HCT116 (cell line): ENCODE results near the gene LPAR2. TPM values are rescaled to one million over a fixed set of nuclear protein-coding genes. Genes with fewer than 3 reads are reported as not detected.

Source experiments
- ATAC-seq: fragments of 200-7000 bp; cut with Tn5 transposase; 2 replicates; pipeline ENCODE4 v1.9.1; 2020; ENCODE audit warnings: mild to moderate bottlenecking, moderate library complexity
- BruUV-seq: library from RNA; stranded (reverse); fragments of 400-500 nt; replicated peaks from 2 replicates; lab custom pipeline; 2021; lab: Mats Ljungman, UMichigan
- CTCF ChIA-PET: fragments of 300-600 bp; sonication (Branson Sonifier 250); formaldehyde crosslinking; loops from one replicate; lab custom pipeline; 2021; ENCODE audit warnings: antibody characterized with exemption; lab: Charles Lee
- POLR2A ChIA-PET: fragments of 300-600, 350-600 bp; sonication (Branson Sonifier 250); formaldehyde crosslinking; loops from one replicate; lab custom pipeline; 2021; ENCODE audit warnings: antibody characterized with exemption; lab: Charles Lee
- RAD21 ChIA-PET, 2 experiments: fragments of 300-600 bp; sonication (Branson Sonifier 250); formaldehyde crosslinking; loops; one replicate each; lab custom pipeline; 2023; ENCODE audit warnings: low total read pairs in 2 of 2; ENCODE audit not compliant: uncharacterized antibody in 2 of 2, unreplicated experiment in 2 of 2, low non-redundant PET in 1 of 2; lab: Charles Lee
- DNase-seq: peaks from one replicate; pipeline ENCODE4 v3.0.0-alpha.2; 2010; ENCODE audit warnings: low read depth, low spot score
- H2AFZ ChIP-seq: fragments of 200-600 bp; shearing (Covaris generic), sonication (generic); 2 replicates; pipeline ENCODE4 v1.6.1; 2017; ENCODE audit warnings: low read depth, mixed run types, mixed read lengths, antibody characterized with exemption, low read length; ENCODE audit not compliant: poor library complexity, severe bottlenecking
- H3K27ac ChIP-seq: 2 replicates; pipeline ENCODE4 v1.5.1; 2012; ENCODE audit warnings: low read depth, low read length
- H3K27me3 ChIP-seq: fragments of 200-600 bp; sonication (generic); 2 replicates; pipeline ENCODE4 v1.6.1; 2016; ENCODE audit warnings: mixed run types, low read length, mixed read lengths; ENCODE audit not compliant: insufficient read depth
- H3K36me3 ChIP-seq, 2 experiments: fragments of 200-500 bp in 1 of 2; fragments of 200-600 bp in 1 of 2; sonication (Bioruptor generic) in 1 of 2; sonication (generic) in 1 of 2; 2 replicates each; pipeline versions ENCODE4 v1.5.1 to v1.6.1; 2014 to 2016; ENCODE audit warnings: low read length in 2 of 2, inconsistent platforms in 1 of 2, mixed read lengths in 1 of 2, mixed run types in 1 of 2; ENCODE audit not compliant: insufficient read depth in 2 of 2, control insufficient read depth in 1 of 2
- H3K4me1 ChIP-seq, 2 experiments: fragments of 200-600 bp in 1 of 2; sonication (generic) in 1 of 2; 2 replicates each; pipeline versions ENCODE4 v1.5.1 to v1.6.1; 2012 to 2017; ENCODE audit warnings: low read length in 2 of 2, inconsistent platforms in 1 of 2, mild to moderate bottlenecking in 1 of 2, mixed read lengths in 1 of 2, mixed run types in 1 of 2, moderate library complexity in 1 of 2; ENCODE audit not compliant: insufficient read depth in 2 of 2, control insufficient read depth in 1 of 2
- H3K4me2 ChIP-seq: fragments of 200-600 bp; sonication (generic); 2 replicates; pipeline ENCODE4 v1.6.1; 2017; ENCODE audit warnings: mixed run types, low read length, mixed read lengths
- H3K4me3 ChIP-seq, 2 experiments: fragments of 200-600 bp in 1 of 2; sonication (generic) in 1 of 2; replicated peaks in 1 of 2; 2 replicates each; pipeline ENCODE4 v1.5.1; 2011 to 2016; ENCODE audit warnings: low read length in 2 of 2, control low read depth in 1 of 2, low read depth in 1 of 2, mild to moderate bottlenecking in 1 of 2, mixed read lengths in 1 of 2, mixed run types in 1 of 2
- H3K79me2 ChIP-seq: fragments of 200-600 bp; sonication (generic); 2 replicates; pipeline ENCODE4 v1.6.1; 2017; ENCODE audit warnings: mild to moderate bottlenecking, mixed run types, low read length, moderate library complexity, mixed read lengths; ENCODE audit not compliant: insufficient read depth
- H3K9ac ChIP-seq: fragments of 200-600 bp; sonication (generic); 2 replicates; pipeline ENCODE4 v1.6.1; 2016; ENCODE audit warnings: low read length, mixed read lengths
- H3K9me2 ChIP-seq: fragments of 200-600 bp; sonication (generic), shearing (Covaris generic); 2 replicates; pipeline ENCODE4 v1.6.1; 2017; ENCODE audit warnings: mixed run types, mild to moderate bottlenecking, moderate library complexity; ENCODE audit not compliant: insufficient read depth
- H3K9me3 ChIP-seq, 2 experiments: fragments of 200-500 bp in 1 of 2; fragments of 200-600 bp in 1 of 2; sonication (Bioruptor generic) in 1 of 2; sonication (generic) in 1 of 2; 2 replicates each; pipeline ENCODE4 v1.6.1; 2014 to 2017; ENCODE audit warnings: low read length in 2 of 2, mixed read lengths in 2 of 2, inconsistent platforms in 1 of 2, low read depth in 1 of 2, mild to moderate bottlenecking in 1 of 2, mixed run types in 1 of 2, moderate library complexity in 1 of 2; ENCODE audit not compliant: control insufficient read depth in 1 of 2, insufficient read depth in 1 of 2
- H4K20me1 ChIP-seq: fragments of 200-600 bp; sonication (generic), shearing (Covaris generic); 2 replicates; pipeline ENCODE4 v1.6.1; 2017; ENCODE audit warnings: mixed run types, mild to moderate bottlenecking, moderate library complexity; ENCODE audit not compliant: insufficient read depth
- ATF3 ChIP-seq: IDR thresholded peaks from 2 replicates; pipeline ENCODE4 v1.6.1; 2012
- CBX3 ChIP-seq: IDR thresholded peaks from 2 replicates; pipeline ENCODE4 v1.6.1; 2012; ENCODE audit warnings: low read depth
- CTCF ChIP-seq, 3 experiments: fragments of 200-600 bp in 1 of 3; sonication (generic) in 1 of 3; IDR thresholded peaks in 2 of 3; conservative IDR thresholded peaks in 1 of 3; 2 replicates each; pipeline ENCODE4 v1.5.1; 2012 to 2017; ENCODE audit warnings: low read depth in 2 of 3, low read length in 2 of 3, antibody characterized with exemption in 1 of 3, borderline replicate concordance in 1 of 3, control low read depth in 1 of 3, mild to moderate bottlenecking in 1 of 3, mixed read lengths in 1 of 3, mixed run types in 1 of 3, moderate library complexity in 1 of 3; ENCODE audit not compliant: insufficient read depth in 1 of 3
- EGR1 ChIP-seq: IDR thresholded peaks from 2 replicates; pipeline ENCODE4 v1.6.1; 2012; ENCODE audit warnings: low read depth
- EZH2 ChIP-seq: fragments of 200-600 bp; sonication (generic); IDR thresholded peaks from 2 replicates; pipeline ENCODE4 v1.6.1; 2017; ENCODE audit warnings: antibody characterized with exemption, mixed run types
- EZH2phosphoT487 ChIP-seq: fragments of 200-600 bp; IDR thresholded peaks from 2 replicates; pipeline ENCODE4 v1.6.1; 2018; ENCODE audit warnings: antibody characterized with exemption, borderline replicate concordance
- FOSL1 ChIP-seq: IDR thresholded peaks from 2 replicates; pipeline ENCODE4 v1.6.1; 2012; ENCODE audit warnings: low read depth
- JUND ChIP-seq: IDR thresholded peaks from 2 replicates; pipeline ENCODE4 v1.6.1; 2012
- MAX ChIP-seq: IDR thresholded peaks from 2 replicates; pipeline ENCODE4 v1.6.1; 2012
- POLR2A ChIP-seq: IDR thresholded peaks from 2 replicates; pipeline ENCODE4 v1.7.0; 2011; ENCODE audit warnings: borderline replicate concordance; ENCODE audit not compliant: insufficient read depth, insufficient read length; ENCODE audit errors: extremely low read depth
- RAD21 ChIP-seq: IDR thresholded peaks from 2 replicates; pipeline ENCODE4 v1.6.1; 2012; ENCODE audit warnings: low read depth, mild to moderate bottlenecking
- REST ChIP-seq: IDR thresholded peaks from 2 replicates; pipeline ENCODE4 v1.6.1; 2012; ENCODE audit warnings: low read depth
- SP1 ChIP-seq: IDR thresholded peaks from 2 replicates; pipeline ENCODE4 v1.6.1; 2012; ENCODE audit warnings: low read depth
- SRF ChIP-seq: IDR thresholded peaks from 2 replicates; pipeline ENCODE4 v1.6.1; 2012; ENCODE audit warnings: low read depth
- ZFX ChIP-seq: fragments of 450-650 bp; IDR thresholded peaks from 2 replicates; pipeline ENCODE4 v1.6.1; 2017
- ZNF274 ChIP-seq: fragments of 200-500 bp; sonication (Bioruptor generic); IDR thresholded peaks from 2 replicates; pipeline ENCODE4 v1.6.1; 2014; ENCODE audit warnings: mild to moderate bottlenecking, low read depth, low read length, inconsistent platforms
- intact Hi-C: fragments of 100-400 bp; cut with micrococcal nuclease; formaldehyde crosslinking; loops from 2 replicates; pipeline ENCODE4 v1.10.0; 2022
- total RNA-seq: library from RNA; stranded (reverse); gene quantifications from one replicate; pipeline ENCODE4 v1.2.1, GENCODE V29; 2021; ENCODE audit not compliant: unreplicated experiment

The LPAR2 gene
- total RNA-seq, 1 experiment from 2014 or later, result 28.2 TPM

GRCh38 chr19:19637186-19637522 lies 9.1 kb upstream of the LPAR2 start:
- ChIA-PET POLR2A (no interaction called here), RAD21 (no interaction called here), CTCF (no interaction called here)
- BruUV-seq, result no TSS peak
- intact Hi-C loops, result no loop called here
- Histone ChIP-seq H3K79me2 (no peaks in the 10 kb centered on the region), H3K27ac (no peak overlapping the region), H3K4me1 (no peaks in the 10 kb centered on the region)
- no peak for TF ChIP-seq JUND
- no peak for TF ChIP-seq MAX
- no peak for TF ChIP-seq CBX3
- TF ChIP-seq ZNF274, result no peak
- no peak for TF ChIP-seq CTCF (IDR thresholded peaks at IDR 0.05 in 2 of 3, conservative IDR thresholded peaks at IDR 0.05 in 1 of 3; ENCODE audit: borderline replicate concordance in 1 of 3, insufficient read depth in 1 of 3, low read depth in 2 of 3, low read length in 2 of 3)
- TF ChIP-seq RAD21, result no peak
- TF ChIP-seq REST, result no peak
- no peak for TF ChIP-seq SP1
- no peak for TF ChIP-seq ATF3
- no peak for TF ChIP-seq FOSL1
- TF ChIP-seq SRF, result no peak
- TF ChIP-seq POLR2A, result no peak
- no peak for TF ChIP-seq EZH2phosphoT487
- no peak for TF ChIP-seq EGR1
- no peak for TF ChIP-seq EZH2
- no peak for TF ChIP-seq ZFX
- TF ChIP-seq, all 23 proteins: peak for 0
- Histone ChIP-seq H3K27me3 (no peaks in the 10 kb centered on the region), H3K4me2 (no peak overlapping the region), H3K9me3 (no peaks in the 10 kb centered on the region), H3K9me2 (no peaks in the 10 kb centered on the region), H4K20me1 (no peaks in the 10 kb centered on the region), H3K9ac (no peak overlapping the region), H3K4me3 (no peak overlapping the region), H3K36me3 (peaks cover 5 to 12% of the 10 kb centered on the region in 2 experiments; a peak in 3 of 4 replicates), H2AFZ (no peak overlapping the region)
- ATAC-seq (no peak), DNase-seq (no peak)
